HG03280 (cell line): ENCODE results near the gene RPL36.

Experiments used
- ATAC-seq: cut with Tn5 transposase; IDR thresholded peaks from one replicate; pipeline ENCODE4 v1.9.1; 2021; ENCODE audit warnings: mild to moderate bottlenecking, moderate library complexity; ENCODE audit not compliant: unreplicated experiment

The RPL36 gene

DNA sequence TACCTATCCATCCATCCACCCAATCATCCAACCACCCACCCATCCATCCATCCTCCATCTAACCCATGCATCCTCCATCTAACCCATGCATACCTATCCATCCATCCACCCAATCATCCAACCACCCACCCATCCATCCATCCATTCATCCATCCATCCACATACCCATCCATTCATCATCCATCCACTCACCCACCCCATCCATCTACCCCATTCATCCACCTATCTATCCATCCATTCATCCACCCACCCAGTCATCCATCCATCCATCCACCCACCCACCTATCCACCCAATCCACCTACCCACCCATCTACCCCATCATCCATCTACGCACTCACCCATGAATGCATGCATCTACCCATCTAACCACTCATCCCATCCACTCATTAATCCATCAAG is 16.3 kb upstream of the RPL36 start:
- ATAC-seq: no peak

DNA sequence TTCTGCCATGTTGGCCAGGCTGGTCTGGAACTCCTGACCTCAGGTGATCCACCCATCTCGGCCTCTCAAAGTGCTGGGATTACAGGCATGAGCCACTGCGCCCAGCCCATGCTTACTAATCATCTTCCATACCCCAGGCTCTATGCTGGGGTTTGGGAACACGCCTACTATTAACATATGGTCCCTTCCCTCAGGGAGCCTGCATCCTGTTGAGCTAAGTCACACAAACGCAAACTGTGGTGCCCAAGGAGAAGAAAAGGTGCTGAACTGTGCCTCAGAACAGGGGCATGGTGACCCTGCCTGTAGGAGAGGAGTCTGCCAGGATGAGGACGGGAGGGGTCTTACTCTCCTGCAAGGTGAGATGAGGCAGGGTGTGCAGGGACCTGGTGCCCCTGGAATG is 15.4 kb upstream of the RPL36 start:
- ATAC-seq: no peak

DNA sequence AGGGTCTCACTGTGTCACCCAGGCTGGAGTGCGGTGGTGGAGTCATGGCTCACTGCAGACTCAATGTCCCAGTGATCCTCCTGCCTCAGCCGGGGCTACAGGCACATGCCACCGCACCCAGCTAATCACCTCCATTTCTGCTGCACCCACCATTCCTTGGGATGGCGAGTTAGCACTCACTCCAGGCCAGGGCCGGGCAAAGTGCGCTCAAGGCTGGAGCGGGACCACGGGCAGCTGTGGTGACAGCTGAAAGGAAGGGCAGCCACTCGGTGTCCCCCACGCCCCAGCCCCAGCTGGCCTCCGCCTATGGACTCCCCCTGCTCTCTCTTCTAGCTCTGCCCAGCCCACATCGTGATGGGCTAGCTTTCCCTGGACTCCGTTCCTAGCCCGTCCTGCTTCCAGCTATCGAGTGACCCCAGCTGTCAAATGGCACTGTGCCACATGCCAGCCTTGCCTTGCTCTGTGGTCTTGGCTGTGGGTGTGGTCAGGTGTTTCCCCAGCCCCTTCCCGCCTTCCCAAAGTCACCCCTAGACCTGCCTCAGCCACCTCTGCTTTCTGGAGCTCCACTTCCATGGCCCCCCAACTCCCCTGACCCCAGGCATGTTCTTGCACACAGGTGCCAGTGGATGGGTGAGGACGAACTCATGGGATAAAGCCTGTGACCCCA is 13.9 kb upstream of the RPL36 start:
- ATAC-seq: no peak

- ATAC-seq: no peak
Measured at GRCh38 chr19:5676772-5677105, 13.4 kb upstream of the RPL36 start.

DNA sequence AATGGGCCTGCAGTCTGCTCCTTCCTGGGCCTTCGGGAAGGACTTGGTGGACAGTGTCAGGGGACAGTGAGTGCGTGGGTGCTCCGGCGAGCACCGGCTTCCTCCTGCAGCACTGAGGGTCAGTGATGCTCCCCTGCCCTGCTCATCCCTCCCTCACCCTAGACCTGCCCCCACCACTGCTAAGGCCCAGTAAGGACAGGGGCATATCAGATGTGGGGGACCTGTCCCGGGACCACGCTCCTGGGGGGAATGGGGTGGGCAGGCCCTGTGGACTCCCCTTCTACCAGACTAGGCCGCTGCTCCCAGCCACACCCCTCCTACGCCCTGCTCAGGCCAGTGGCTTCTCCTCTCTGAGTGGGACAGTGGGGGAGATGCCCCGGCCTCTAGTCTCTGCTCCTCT is 13.0 kb upstream of the RPL36 start:
- ATAC-seq: no peak

GRCh38 chr19:5677580-5677979 is 12.5 kb upstream of the RPL36 start:
- no peak for ATAC-seq

DNA sequence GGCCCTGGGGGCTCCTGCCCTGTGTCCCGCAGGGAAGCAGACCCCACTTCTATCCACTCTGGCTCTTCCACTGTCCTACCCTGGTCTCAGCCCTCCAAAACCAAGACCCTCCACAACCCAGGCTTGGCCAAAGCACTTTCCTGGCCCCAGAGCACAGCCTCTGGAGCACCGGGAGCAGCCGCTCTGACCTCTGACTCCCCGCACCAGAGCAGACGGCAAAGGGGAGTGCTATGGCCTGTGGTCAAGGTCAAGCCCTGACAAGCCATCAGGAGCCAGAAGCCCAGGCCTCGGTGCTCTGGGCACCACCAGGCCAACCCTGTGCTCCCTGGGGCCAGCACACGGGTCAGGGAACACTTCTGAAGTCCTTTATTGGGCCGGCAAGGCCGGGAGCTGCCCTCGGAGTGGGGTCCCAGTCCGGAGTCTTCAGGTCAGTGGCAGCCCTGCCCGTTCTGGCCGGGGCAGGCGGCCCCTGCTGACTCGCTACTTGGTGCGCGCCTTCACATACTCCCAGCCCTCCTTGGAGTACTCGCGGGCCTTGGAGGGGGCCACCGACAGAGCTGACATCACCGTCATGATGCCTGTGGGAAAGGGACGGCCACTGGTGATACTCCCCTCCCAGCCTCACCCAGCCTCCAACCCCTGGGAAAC is 11.9 kb upstream of the RPL36 start:
- no peak for ATAC-seq

- ATAC-seq: no peak
Measured at GRCh38 chr19:5679289-5680083, 10.6 kb upstream of the RPL36 start.

GRCh38 chr19:5680084-5680436 is 10.0 kb upstream of the RPL36 start:
- no peak for ATAC-seq

DNA sequence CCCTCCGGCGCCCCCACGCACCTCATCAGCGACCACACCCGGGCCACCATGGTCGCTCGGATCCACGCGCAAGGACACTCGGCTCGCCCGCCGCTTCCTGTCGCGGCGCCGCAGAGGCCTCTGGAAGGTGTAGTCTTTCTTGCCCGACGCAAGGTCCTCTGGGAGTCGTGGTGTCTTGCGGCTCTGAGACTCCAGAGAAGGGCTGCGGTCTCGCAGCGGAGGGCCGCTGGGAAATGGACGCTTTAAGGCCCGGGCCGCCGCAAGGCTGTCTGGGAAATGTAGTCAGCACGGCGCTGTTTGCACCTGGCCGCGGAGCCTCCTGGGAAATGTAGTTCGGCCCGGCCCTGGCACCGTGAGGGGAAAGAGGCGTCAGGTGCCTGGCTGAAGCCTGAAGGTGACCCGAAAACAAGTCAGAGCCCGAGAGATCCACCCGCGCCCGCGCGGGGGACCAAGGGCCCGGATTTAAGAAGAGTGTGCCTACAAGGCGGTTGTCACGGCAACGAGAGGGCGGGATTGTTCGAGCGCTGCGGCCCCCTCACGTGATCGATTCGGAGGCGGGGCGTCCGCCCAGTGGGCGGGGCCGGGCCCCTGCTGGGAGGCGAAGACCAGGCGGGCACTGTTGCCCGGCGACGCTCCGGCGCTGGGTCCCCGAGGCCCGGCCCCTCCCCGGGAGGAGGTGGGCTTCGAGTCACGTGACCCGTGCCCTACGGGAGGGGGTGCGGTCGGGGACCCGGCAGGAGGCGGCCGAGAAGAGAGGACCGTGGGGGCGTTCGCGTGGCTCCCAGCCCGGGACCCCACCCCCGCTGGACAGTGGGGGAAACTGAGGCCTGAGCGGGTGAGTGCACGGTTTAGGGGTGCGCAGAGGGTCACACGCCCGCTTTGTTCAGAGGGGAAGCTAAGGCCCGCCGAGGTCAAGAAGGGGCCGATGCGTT is 9.4 kb upstream of the RPL36 start, which contains the start of the genes HSD11B1L and MICOS13:
TSS of gene HSD11B1L (plus strand) at position 591 of the 932 bp plus-strand sequence. CDS start 3,806 bp downstream, outside the sequence.
TSS of gene MICOS13 (minus strand) at position 80 of the 932 bp plus-strand sequence. CDS start at position 50, 30 bp downstream.
- ATAC-seq: peak; percentile 86

DNA sequence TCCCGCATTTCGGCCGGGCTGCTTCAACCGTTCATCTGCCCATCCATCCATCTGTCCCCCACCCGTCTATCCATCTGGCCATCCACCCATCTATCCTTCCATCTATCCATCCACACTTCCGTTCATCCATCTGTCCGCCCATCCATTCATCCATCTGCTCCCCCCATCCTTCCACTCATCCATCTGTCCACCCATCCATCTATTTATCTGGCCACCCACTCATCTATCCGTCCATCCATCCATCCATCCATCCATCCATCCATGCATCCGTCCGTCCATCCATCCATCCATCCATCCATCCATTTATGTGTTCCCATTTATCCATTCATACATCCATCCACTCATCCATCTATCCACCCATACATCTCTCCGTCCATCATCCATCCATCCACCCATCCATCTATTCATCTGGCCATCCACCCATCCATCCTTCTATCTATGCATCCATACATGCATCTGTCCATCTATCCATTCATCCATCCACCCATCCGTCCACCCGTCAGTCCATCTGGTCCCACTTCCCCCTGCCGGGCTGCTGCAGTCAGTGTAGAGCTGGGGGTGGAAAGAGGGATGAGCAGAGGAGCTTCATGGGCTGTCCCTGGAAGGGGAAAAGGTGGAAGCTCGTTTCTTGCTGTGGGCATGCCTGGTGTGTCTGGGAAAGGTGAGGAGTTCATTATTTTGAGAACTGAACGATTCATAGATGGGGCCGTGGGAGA is 8.5 kb upstream of the RPL36 start:
- ATAC-seq: no peak

GRCh38 chr19:5682107-5682482 is 8.0 kb upstream of the RPL36 start:
- ATAC-seq: no peak

- ATAC-seq: no peak
Measured at GRCh38 chr19:5683177-5683886, 6.8 kb upstream of the RPL36 start.

DNA sequence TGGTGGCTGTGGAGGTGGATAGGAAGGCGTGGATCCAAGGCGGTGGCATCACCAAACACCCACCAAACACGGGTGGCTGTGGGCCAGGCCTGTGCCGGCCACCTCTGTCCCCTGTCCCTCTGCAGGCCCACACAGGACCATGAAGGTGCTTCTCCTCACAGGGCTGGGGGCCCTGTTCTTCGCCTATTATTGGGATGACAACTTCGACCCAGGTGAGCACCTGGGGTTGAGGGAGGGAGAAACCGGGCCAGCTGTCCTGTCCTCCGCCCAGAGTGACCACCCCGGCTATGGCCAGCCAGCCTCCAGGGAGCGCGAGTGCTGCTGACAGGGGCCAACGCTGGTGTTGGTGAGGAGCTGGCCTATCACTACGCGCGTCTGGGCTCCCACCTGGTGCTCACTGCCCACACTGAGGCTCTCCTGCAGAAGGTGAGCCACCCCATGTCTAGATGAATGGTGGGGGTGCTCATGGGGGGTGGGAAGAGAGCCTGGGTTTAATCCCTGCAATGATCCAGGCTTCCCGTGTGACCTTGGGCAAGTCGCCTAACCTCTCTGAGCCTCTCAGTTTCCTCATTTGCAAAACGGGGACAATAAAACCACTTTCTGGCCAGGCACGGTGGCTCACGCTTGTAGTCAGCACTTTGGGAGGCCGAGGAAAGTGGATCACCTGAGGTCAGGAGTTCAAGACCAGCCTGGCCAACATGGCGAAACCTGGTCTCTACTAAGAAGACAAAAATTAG is 5.2 kb upstream of the RPL36 start:
- ATAC-seq: no peak

- no peak for ATAC-seq
Measured at GRCh38 chr19:5686326-5686646, 3.8 kb upstream of the RPL36 start.

GRCh38 chr19:5686647-5687359 is 3.3 kb upstream of the RPL36 start:
- ATAC-seq: peak; percentile 51

DNA sequence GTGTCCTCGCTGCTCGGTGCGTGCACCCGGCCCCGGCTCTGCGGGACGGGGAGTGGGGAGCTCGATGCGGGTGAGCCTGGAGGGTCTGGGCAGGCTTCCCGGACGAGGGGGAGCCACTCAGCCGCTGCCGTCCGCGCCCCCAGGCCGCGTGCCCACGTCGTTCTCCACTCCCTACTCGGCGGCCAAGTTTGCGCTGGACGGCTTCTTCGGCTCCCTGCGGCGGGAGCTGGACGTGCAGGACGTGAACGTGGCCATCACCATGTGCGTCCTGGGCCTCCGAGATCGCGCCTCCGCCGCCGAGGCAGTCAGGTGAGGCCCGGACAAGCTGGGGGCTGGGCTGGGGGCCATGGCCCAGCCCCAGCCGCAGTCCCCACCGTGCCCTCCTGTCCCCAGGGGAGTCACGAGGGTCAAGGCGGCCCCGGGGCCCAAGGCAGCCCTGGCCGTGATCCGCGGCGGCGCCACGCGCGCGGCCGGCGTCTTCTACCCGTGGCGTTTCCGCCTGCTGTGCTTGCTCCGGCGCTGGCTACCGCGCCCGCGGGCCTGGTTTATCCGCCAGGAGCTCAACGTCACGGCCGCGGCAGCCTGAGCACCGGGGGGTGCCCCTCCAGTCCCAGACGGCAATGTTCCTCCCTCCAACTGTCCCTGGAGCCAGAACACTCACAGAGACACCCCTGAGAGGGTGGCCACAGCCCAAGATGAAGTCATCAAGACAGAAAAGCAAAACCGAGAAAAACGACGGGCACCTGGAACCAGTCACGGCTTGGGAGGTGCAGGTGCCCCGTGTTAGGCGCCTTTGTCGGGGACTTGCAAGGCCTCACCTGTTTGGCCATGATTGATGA is 2.5 kb upstream of the RPL36 start:
- no peak for ATAC-seq
